Stimulated activated naive B cell treated with anti-CD40 and anti-IgM and Interleukin-4, amounts not matched to agents 10 μg/mL and 1 μg/mL and 100 μg/mL, for 72 hours (primary cell): Measurements from ENCODE around the gene NPAS2.

Source experiments
- ATAC-seq, 2 donors: fragments of 150-1000 bp; cut with Tn5 transposase; replicated peaks; 2 replicates each; pipeline ENCODE4 v1.10.0; 2021; ENCODE audit warnings: moderate library complexity in 1 of 2
- DNase-seq: peaks from one replicate; pipeline ENCODE4 v3.0.0; 2021
- H3K27ac Mint-ChIP-seq: one replicate; pipeline ENCODE4 v1.8.0; 2022; ENCODE audit warnings: mild to moderate bottlenecking, mixed read lengths
- H3K27me3 Mint-ChIP-seq, 2 donors: one replicate each; pipeline ENCODE4 v1.8.0; 2022; ENCODE audit warnings: mixed read lengths in 2 of 2
- H3K36me3 Mint-ChIP-seq, 2 donors: one replicate each; pipeline ENCODE4 v1.8.0; 2022; ENCODE audit warnings: mixed read lengths in 2 of 2, mild to moderate bottlenecking in 1 of 2
- H3K4me1 Mint-ChIP-seq, 2 donors: one replicate each; pipeline ENCODE4 v1.8.0; 2022; ENCODE audit warnings: mixed read lengths in 2 of 2, mild to moderate bottlenecking in 1 of 2
- H3K4me3 Mint-ChIP-seq, 2 donors: one replicate each; pipeline ENCODE4 v1.8.0; 2022; ENCODE audit warnings: mild to moderate bottlenecking in 2 of 2, mixed read lengths in 2 of 2, moderate library complexity in 1 of 2
- H3K9me3 Mint-ChIP-seq, 2 donors: one replicate each; pipeline ENCODE4 v1.8.0; 2022; ENCODE audit warnings: mixed read lengths in 2 of 2, mild to moderate bottlenecking in 1 of 2

The NPAS2 gene

GRCh38 chr2:101026253-101026701 is 206.3 kb downstream of the NPAS2 start:
- DNase-seq, result no peak
- no peak overlapping the region for H3K27ac Mint-ChIP-seq
- no peak for ATAC-seq
- H3K36me3 Mint-ChIP-seq, result peaks cover 20 to 27% of the 10 kb centered on the region in 2 donors
- H3K9me3 Mint-ChIP-seq, result no peaks in the 10 kb centered on the region
- H3K4me3 Mint-ChIP-seq, result no peak overlapping the region
- no peaks in the 10 kb centered on the region for H3K27me3 Mint-ChIP-seq
- peaks cover 3 to 23% of the 10 kb centered on the region in 2 donors for H3K4me1 Mint-ChIP-seq

GRCh38 chr2:101026923-101027469 is 207.1 kb downstream of the NPAS2 start:
- no peaks in the 10 kb centered on the region for H3K27me3 Mint-ChIP-seq
- peaks cover 3 to 17% of the 10 kb centered on the region in 2 donors for H3K4me1 Mint-ChIP-seq
- ATAC-seq (no peak), DNase-seq (no peak)
- H3K27ac Mint-ChIP-seq, result no peak overlapping the region
- no peaks in the 10 kb centered on the region for H3K9me3 Mint-ChIP-seq
- no peak overlapping the region for H3K4me3 Mint-ChIP-seq
- H3K36me3 Mint-ChIP-seq, result peaks cover 15 to 21% of the 10 kb centered on the region in 2 donors

DNA sequence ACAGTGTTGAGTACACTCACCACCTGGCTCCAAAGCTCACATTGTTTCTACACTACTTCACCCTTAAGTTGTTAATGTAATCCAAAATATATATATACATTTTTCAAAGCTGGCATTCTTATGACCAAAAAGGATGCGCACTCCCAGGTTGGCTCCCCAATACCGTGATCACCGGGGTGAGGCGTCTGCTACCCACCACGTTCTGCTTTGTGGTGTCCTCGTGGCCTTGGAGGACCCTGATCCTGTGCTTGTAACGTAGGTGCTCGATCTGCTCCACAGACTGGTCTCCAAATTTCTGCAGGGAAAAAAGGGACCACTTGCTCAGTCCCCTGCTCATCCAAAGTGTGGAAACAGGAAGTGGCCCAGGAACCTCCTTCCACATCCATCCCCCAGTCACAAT is 207.9 kb downstream of the NPAS2 start:
- H3K27me3 Mint-ChIP-seq, result no peaks in the 10 kb centered on the region
- H3K4me3 Mint-ChIP-seq, result no peak overlapping the region
- H3K9me3 Mint-ChIP-seq, result no peaks in the 10 kb centered on the region
- ATAC-seq (no peak), DNase-seq (no peak)
- H3K4me1 Mint-ChIP-seq, result peaks cover 3 to 17% of the 10 kb centered on the region in 2 donors
- H3K27ac Mint-ChIP-seq, result no peak overlapping the region
- peaks cover 16% of the 10 kb centered on the region in 2 donors for H3K36me3 Mint-ChIP-seq

- peaks cover 7 to 21% of the 10 kb centered on the region in 2 donors for H3K36me3 Mint-ChIP-seq
These were observed 211.1 kb downstream of the NPAS2 start for GRCh38 chr2:101030866-101031554.

GRCh38 chr2:101032084-101032776 is 212.3 kb downstream of the NPAS2 start:
- Mint-ChIP-seq H3K27ac (no peak overlapping the region), H3K27me3 (no peaks in the 10 kb centered on the region), H3K36me3 (peaks cover 7 to 23% of the 10 kb centered on the region in 2 donors), H3K9me3 (no peaks in the 10 kb centered on the region), H3K4me3 (no peak overlapping the region), H3K4me1 (no peaks in the 10 kb centered on the region)
- DNase-seq (no peak), ATAC-seq (no peak)

More at GRCh38 chr2:101030866-101031554, 211.1 kb downstream of the NPAS2 start:
- Mint-ChIP-seq H3K9me3 (no peaks in the 10 kb centered on the region), H3K4me1 (no peaks in the 10 kb centered on the region), H3K4me3 (no peak overlapping the region), H3K27me3 (no peaks in the 10 kb centered on the region), H3K27ac (no peak overlapping the region)
- DNase-seq (no peak), ATAC-seq (no peak)

- H3K36me3 Mint-ChIP-seq, result peaks cover 22 to 34% of the 10 kb centered on the region in 2 donors
- DNase-seq, result no peak
- peak in 1 of 2 donors; percentile 53 for ATAC-seq
- H3K4me3 Mint-ChIP-seq, result no peak overlapping the region
- peaks cover 8% of the 10 kb centered on the region in 2 donors for H3K4me1 Mint-ChIP-seq
- H3K27ac Mint-ChIP-seq, result no peak overlapping the region
- H3K9me3 Mint-ChIP-seq, result no peaks in the 10 kb centered on the region
- no peaks in the 10 kb centered on the region for H3K27me3 Mint-ChIP-seq
These were observed 216.6 kb downstream of the NPAS2 start for GRCh38 chr2:101036562-101036961.

- Mint-ChIP-seq H3K36me3 (peaks cover 19 to 34% of the 10 kb centered on the region in 2 donors), H3K4me3 (no peak overlapping the region), H3K27me3 (no peaks in the 10 kb centered on the region), H3K27ac (no peak overlapping the region), H3K4me1 (peaks cover 8% of the 10 kb centered on the region in 2 donors), H3K9me3 (no peaks in the 10 kb centered on the region)
- ATAC-seq (no peak), DNase-seq (no peak)
These were observed 217.3 kb downstream of the NPAS2 start for GRCh38 chr2:101037161-101037755.

- H3K9me3 Mint-ChIP-seq, result no peaks in the 10 kb centered on the region
- DNase-seq, result no peak
- no peaks in the 10 kb centered on the region for H3K27me3 Mint-ChIP-seq
- H3K27ac Mint-ChIP-seq, result no peak overlapping the region
- peak in 1 of 2 donors; percentile 36 for ATAC-seq
- H3K4me3 Mint-ChIP-seq, result no peak overlapping the region
- peaks cover 19 to 26% of the 10 kb centered on the region in 2 donors for H3K36me3 Mint-ChIP-seq
- H3K4me1 Mint-ChIP-seq, result peaks cover 8% of the 10 kb centered on the region in 2 donors
These were observed 218.7 kb downstream of the NPAS2 start for GRCh38 chr2:101038455-101039255.

GRCh38 chr2:101040072-101040471 is 220.1 kb downstream of the NPAS2 start:
- Mint-ChIP-seq H3K4me1 (peaks cover 8 to 19% of the 10 kb centered on the region in 2 donors), H3K9me3 (no peaks in the 10 kb centered on the region), H3K36me3 (peaks cover 19 to 23% of the 10 kb centered on the region in 2 donors), H3K27ac (no peak overlapping the region), H3K4me3 (no peak overlapping the region), H3K27me3 (no peaks in the 10 kb centered on the region)
- DNase-seq, result no peak
- no peak for ATAC-seq

DNA sequence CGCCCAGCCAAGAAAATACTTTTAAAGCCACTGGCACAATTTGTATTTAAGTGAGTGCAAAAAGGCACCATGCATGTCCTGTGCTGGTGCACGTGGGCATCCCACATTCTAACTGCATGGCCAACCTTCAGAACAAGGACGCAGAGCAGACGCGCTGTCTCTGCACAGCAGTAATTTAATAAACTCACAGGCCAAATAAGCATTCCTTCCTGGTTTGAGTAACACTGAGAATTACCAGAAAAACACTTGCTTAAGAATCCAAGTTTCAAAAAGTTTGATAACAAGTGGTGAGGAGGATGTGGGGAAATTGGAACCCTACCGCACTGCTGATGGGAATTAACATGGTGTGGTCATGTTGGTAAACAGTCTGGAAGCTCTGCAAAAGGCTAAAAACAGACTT is 220.8 kb downstream of the NPAS2 start:
- no peaks in the 10 kb centered on the region for H3K27me3 Mint-ChIP-seq
- peaks cover 19 to 20% of the 10 kb centered on the region in 2 donors for H3K36me3 Mint-ChIP-seq
- no peak overlapping the region for H3K4me3 Mint-ChIP-seq
- no peaks in the 10 kb centered on the region for H3K9me3 Mint-ChIP-seq
- ATAC-seq (no peak), DNase-seq (no peak)
- H3K4me1 Mint-ChIP-seq, result peaks cover 8 to 19% of the 10 kb centered on the region in 2 donors
- no peak overlapping the region for H3K27ac Mint-ChIP-seq

GRCh38 chr2:101041413-101041812 is 221.5 kb downstream of the NPAS2 start:
- ATAC-seq, result no peak
- DNase-seq, result no peak
- Mint-ChIP-seq H3K27ac (no peak overlapping the region), H3K4me1 (peaks cover 8 to 19% of the 10 kb centered on the region in 2 donors), H3K9me3 (no peaks in the 10 kb centered on the region), H3K36me3 (peaks cover 16 to 21% of the 10 kb centered on the region in 2 donors), H3K27me3 (no peaks in the 10 kb centered on the region), H3K4me3 (no peak overlapping the region)

GRCh38 chr2:101045330-101045729 is 225.4 kb downstream of the NPAS2 start:
- ATAC-seq (no peak), DNase-seq (no peak)
- Mint-ChIP-seq H3K36me3 (peaks cover 11 to 12% of the 10 kb centered on the region in 2 donors), H3K27ac (no peak overlapping the region), H3K9me3 (no peaks in the 10 kb centered on the region), H3K4me3 (no peak overlapping the region), H3K27me3 (no peaks in the 10 kb centered on the region), H3K4me1 (peaks cover 2 to 10% of the 10 kb centered on the region in 2 donors)
